ENCODE data around the gene PAGR1.

DNA sequence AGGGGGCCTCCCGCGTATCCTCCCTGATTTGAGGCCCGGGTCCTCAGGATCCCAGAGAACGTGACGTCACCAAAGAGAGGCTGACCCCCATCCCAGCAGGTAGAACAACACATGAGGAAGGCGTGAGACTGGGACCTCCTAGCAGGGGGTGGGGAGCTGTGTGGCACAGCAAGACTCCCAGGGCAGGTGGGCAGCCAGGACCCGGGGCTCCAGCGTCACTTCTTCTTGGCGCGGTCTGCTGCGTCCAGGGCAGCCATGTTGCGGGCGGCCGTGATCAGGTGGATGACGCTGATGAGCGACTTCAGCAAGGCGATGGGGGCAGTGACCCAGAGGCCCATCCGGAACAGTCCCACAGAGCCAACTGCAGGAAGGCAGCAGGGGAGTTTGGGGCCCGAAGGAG lies 43.0 kb downstream of the PAGR1 start:
- TF ChIP-seq EP300 (IDR thresholded peaks at IDR 0.05; ENCODE audit: borderline replicate concordance in 1 of 2, low read depth in 2 of 2, low read length in 2 of 2) (no peak), POLR2AphosphoS5 (IDR thresholded peaks at IDR 0.05; ENCODE audit: low read depth, low read length) (no peak), SIN3A (conservative IDR thresholded peaks at IDR 0.05 in 1 of 2, IDR thresholded peaks at IDR 0.05 in 1 of 2; ENCODE audit: low read depth in 1 of 2, low read length in 2 of 2) (no peak), CBX8 (IDR thresholded peaks at IDR 0.05; ENCODE audit: borderline replicate concordance, low read depth, low read length) (no peak), KDM5A (IDR thresholded peaks at IDR 0.05; ENCODE audit: low read length) (no peak), TCF12 (IDR thresholded peaks at IDR 0.05; ENCODE audit: low read depth, low read length) (no peak), EZH2 (IDR thresholded peaks at IDR 0.05; ENCODE audit: low read depth, low read length, severe bottlenecking) (no peak)
- TF ChIP-seq, protein P1, sequence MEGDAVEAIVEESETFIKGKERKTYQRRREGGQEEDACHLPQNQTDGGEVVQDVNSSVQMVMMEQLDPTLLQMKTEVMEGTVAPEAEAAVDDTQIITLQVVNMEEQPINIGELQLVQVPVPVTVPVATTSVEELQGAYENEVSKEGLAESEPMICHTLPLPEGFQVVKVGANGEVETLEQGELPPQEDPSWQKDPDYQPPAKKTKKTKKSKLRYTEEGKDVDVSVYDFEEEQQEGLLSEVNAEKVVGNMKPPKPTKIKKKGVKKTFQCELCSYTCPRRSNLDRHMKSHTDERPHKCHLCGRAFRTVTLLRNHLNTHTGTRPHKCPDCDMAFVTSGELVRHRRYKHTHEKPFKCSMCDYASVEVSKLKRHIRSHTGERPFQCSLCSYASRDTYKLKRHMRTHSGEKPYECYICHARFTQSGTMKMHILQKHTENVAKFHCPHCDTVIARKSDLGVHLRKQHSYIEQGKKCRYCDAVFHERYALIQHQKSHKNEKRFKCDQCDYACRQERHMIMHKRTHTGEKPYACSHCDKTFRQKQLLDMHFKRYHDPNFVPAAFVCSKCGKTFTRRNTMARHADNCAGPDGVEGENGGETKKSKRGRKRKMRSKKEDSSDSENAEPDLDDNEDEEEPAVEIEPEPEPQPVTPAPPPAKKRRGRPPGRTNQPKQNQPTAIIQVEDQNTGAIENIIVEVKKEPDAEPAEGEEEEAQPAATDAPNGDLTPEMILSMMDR (IDR thresholded peaks at IDR 0.05; ENCODE audit: control extremely low read depth in 1 of 3, insufficient read depth in 1 of 3, low read depth in 1 of 3, low read length in 3 of 3): no peak
- TF ChIP-seq, protein P2, sequence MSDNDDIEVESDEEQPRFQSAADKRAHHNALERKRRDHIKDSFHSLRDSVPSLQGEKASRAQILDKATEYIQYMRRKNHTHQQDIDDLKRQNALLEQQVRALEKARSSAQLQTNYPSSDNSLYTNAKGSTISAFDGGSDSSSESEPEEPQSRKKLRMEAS (IDR thresholded peaks at IDR 0.05): no peak
